Measurements from ENCODE around the gene ALDH1A1.

DNA sequence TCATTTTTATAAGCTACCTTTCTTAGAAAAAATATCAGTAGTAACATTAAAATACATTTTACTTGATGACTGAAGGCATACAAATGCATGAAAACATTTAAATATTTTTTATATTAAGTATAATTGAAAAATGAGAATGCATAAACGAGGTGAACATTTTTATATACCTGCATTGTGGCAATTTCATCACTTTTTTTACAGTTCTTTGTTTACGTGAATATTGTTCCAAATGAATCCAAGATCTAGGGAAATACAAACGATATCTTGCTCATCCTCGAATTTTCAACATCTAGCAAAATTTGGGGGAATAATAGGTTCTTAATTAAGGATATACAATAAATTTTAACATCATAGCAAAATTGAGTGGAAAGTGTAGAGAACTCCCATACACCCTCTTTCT lies 45.5 kb upstream of the ALDH1A1 start:
- TF ChIP-seq, protein P1, sequence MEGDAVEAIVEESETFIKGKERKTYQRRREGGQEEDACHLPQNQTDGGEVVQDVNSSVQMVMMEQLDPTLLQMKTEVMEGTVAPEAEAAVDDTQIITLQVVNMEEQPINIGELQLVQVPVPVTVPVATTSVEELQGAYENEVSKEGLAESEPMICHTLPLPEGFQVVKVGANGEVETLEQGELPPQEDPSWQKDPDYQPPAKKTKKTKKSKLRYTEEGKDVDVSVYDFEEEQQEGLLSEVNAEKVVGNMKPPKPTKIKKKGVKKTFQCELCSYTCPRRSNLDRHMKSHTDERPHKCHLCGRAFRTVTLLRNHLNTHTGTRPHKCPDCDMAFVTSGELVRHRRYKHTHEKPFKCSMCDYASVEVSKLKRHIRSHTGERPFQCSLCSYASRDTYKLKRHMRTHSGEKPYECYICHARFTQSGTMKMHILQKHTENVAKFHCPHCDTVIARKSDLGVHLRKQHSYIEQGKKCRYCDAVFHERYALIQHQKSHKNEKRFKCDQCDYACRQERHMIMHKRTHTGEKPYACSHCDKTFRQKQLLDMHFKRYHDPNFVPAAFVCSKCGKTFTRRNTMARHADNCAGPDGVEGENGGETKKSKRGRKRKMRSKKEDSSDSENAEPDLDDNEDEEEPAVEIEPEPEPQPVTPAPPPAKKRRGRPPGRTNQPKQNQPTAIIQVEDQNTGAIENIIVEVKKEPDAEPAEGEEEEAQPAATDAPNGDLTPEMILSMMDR (conservative IDR thresholded peaks at IDR 0.05 in 1 of 2, IDR thresholded peaks at IDR 0.05 in 1 of 2; ENCODE audit: extremely low read depth in 1 of 2, insufficient read depth in 1 of 2, low read depth in 1 of 2, low read length in 2 of 2) = no peak
- TF ChIP-seq EZH2 (IDR thresholded peaks at IDR 0.05; ENCODE audit: borderline replicate concordance, low read length) = no peak
